Prostate gland (tissue), 2 donors: Measurements from ENCODE around the gene PRSS56.

Experiments
- POLR2A ChIP-seq: fragments of 450-650 bp; IDR thresholded peaks from one replicate; pipeline ENCODE4 v1.6.1; 2016; ENCODE audit warnings: antibody characterized with exemption, mild to moderate bottlenecking
- POLR2AphosphoS5 ChIP-seq: sonication (generic); formaldehyde crosslinking; IDR thresholded peaks from one replicate; pipeline ENCODE4 v1.6.1; 2017; ENCODE audit warnings: antibody characterized with exemption
- TF ChIP-seq, protein P1 (sequence below), 4 experiments: fragments of 200-600 bp in 2 of 4; fragments of 450-650 bp in 2 of 4; sonication (generic) in 2 of 4; IDR thresholded peaks; 1 replicate in 3 of 4; 2 replicates in 1 of 4; pipeline ENCODE4 v1.5.1; 2016 to 2019; ENCODE audit warnings: antibody characterized with exemption in 4 of 4, mild to moderate bottlenecking in 2 of 4, moderate library complexity in 2 of 4

DNA sequence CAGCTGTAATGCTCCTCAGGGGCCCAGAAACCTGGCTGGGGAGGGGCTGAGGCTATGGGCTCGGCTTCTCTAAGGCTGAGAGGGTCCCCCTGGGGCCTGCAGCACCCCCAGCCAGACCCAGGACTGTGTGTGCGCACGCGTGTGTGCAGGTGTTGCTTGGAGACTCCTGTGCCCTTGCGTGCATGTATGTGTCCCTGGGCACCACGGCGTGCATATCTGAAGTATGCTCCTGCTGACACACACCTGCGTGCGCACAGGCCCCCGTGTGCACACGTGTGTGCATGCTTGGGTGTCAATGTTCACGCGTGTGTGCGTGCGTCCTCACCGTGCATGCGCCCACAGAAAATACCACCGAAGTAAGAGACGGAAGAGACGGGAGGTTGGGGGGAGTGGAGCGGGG lies 17.7 kb upstream of the PRSS56 start:
- no peak for TF ChIP-seq POLR2AphosphoS5
- no peak for TF ChIP-seq POLR2A
- TF ChIP-seq, protein P1, sequence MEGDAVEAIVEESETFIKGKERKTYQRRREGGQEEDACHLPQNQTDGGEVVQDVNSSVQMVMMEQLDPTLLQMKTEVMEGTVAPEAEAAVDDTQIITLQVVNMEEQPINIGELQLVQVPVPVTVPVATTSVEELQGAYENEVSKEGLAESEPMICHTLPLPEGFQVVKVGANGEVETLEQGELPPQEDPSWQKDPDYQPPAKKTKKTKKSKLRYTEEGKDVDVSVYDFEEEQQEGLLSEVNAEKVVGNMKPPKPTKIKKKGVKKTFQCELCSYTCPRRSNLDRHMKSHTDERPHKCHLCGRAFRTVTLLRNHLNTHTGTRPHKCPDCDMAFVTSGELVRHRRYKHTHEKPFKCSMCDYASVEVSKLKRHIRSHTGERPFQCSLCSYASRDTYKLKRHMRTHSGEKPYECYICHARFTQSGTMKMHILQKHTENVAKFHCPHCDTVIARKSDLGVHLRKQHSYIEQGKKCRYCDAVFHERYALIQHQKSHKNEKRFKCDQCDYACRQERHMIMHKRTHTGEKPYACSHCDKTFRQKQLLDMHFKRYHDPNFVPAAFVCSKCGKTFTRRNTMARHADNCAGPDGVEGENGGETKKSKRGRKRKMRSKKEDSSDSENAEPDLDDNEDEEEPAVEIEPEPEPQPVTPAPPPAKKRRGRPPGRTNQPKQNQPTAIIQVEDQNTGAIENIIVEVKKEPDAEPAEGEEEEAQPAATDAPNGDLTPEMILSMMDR (IDR thresholded peaks at IDR 0.05) = no peak
